GM21786 (cell line): ENCODE measurements around the gene EXD1.

Experiments used
- ATAC-seq: cut with Tn5 transposase; IDR thresholded peaks from one replicate; pipeline ENCODE4 v1.9.1; 2021; ENCODE audit not compliant: unreplicated experiment

Gene EXD1

GRCh38 chr15:41233367-41233771, 2.8 kb upstream of the EXD1 start:
- ATAC-seq = no peak

DNA sequence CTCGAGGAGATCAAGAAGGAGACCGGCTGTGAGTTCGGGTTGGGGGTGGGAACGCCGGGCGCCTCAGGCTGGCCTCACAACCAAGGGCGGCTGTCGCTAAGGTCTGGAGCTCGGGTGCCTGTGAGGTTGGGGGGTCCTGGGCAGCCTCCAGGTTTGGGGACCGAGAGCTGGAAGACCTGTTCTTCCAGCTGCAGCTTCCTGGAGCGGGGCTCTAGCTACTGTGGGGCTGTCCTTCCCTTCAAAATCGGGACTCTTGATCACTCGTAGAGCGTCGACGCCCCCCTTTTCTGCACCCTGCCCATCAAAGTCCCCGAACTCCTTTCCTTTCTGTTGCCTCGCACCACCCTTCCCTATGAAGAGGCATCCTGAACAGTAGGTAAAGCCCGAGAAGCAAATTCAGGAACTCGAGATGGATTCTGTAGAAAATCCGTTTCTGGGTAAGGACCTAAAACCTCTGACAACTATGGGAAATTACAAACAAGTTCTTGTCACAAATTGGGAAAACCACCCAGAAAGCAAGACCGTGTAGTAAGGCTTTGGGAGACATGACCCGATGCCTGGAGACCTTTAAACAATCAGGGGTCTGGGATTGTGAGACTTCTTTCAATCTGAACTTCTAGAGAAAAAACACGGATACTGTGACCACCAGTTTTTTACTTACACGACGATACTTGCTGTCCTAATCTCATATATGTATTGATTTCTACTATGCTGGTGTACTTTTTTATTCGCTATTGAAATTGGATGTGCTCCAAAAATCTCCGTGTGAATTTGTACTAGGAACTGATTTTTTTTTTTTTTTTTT, 1.1 kb upstream of the EXD1 start:
- no peak for ATAC-seq

DNA sequence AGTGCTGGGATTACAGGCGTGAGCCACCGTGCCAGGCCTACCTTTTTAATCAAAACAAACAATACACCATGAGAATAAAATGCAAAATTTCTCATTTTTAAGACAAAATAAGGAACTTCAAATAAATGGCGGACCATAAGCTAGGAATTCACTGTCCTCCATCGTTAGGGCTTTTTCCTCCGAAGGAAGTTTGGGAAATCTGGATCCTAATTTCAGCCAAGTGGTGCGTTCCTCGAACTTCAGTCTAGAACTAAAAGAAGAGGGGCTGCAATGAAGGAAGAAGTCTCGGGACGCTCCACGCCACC, 260 bp downstream of the EXD1 start:
- ATAC-seq = no peak

DNA sequence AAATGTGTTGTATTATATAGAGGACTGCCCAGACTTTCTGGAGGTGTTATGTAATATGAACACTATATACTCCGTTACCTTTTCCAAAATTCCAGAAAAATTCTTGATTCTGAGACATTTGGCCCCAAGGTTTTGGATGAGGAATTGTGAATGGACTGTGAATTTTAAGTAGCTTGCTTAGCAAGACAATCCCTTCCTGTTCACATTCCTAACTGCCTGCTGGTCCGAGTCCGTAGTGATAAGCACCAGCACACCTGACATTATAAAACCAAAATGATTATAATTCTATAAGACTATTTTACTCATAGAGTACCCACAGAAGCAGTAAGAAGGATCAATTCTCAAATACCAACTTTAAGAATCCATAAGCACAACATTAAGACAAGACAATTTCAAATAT, 11.2 kb downstream of the EXD1 start:
- ATAC-seq = no peak

- ATAC-seq = no peak
Observed at GRCh38 chr15:41218851-41219250, 11.7 kb downstream of the EXD1 start.

GRCh38 chr15:41215708-41216107, 14.8 kb downstream of the EXD1 start:
- ATAC-seq = no peak

DNA sequence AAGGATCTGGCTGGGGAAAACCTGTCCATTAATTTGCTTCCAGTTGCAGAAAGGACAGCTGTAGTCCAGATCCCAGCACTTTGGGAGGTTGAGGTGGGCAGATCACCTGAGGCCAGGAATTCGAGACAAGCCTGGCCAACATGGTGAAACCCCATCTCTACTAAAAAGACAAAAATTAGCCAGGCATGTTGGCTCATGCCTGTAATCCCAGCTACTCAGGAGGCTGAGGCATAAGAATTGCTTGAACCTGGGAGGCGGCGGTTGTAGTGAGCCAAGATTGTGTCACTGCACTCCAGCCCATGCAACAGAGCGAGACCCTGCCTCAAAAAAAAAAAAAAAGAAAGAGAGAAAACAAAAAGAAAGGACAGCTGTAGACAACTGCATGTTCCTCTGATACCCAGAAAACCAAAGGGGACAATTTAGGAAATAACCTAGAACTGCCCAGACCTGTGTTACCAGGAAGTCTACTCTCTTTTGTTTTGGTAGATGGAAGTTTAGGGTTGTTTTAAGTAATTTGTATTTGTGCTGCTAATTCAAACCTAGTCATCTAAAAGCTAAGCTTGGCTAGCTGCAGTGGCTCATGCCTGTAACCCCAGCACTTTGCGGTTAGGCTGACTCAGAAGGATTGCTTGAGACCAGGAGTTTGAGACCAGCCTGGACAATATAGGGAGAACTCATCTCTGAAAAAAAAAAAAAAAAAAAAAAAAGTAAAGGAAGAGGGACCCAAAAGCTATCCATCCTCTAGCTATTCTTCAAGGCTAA, 22.7 kb downstream of the EXD1 start:
- no peak for ATAC-seq

DNA sequence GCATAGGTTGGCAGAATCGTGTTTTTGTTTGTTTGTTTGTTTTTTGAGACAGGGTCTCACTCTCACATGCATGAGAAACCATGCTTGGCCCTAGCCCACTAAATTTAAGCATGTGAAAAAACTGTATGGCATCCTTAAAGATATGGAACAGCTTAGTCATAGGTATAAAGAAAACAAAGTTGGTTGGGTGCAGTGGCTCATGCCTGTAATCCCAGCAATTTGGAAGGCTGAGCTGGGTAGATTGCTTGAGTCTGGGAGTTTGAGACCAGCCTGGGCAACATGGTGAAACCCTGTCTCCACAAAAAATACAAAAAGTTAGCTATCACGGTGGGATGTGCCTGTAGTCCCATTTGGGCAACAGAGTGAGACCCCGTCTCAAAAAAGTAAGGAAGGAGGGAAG, 25.2 kb downstream of the EXD1 start:
- no peak for ATAC-seq

DNA sequence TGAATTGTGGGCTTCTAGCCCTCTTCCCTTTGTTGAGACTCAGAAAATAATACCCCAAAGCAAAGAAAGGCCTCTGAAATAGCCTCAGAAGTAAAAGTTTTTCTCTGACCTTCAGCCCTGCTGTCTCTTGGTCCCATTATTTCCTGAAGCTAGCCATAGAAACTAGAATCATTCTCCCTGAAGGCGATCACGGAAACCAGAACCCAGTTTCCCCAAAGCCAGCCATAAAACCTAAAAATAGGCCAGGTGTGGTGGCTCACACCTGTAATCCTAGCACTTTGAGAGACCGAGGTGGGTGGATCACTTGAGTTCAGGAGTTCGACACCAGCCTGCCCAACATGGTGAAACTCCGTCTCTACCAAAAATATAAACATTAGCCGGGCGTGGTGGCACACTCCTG, 27.2 kb downstream of the EXD1 start:
- ATAC-seq = no peak

DNA sequence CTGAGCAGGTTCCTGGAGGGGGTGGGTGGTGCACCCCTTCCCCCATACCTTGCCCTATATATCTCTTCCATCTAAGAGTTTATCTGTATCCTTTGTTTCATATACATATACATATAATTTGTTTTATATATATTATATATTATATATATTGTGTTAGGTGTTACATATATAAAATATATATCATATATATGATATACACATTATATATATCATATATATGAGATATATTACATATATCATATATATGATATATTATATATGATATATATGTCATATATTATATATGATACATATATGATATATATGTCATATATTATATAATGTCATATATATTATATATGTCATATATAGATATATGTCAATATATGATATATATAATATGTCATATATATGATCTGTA, 31.1 kb downstream of the EXD1 start:
- no peak for ATAC-seq

GRCh38 chr15:41194444-41194843, 36.1 kb downstream of the EXD1 start:
- no peak for ATAC-seq

GRCh38 chr15:41183581-41183980, 47.0 kb downstream of the EXD1 start:
- no peak for ATAC-seq

GRCh38 chr15:41182266-41182665, 48.3 kb downstream of the EXD1 start:
- no peak for ATAC-seq

DNA sequence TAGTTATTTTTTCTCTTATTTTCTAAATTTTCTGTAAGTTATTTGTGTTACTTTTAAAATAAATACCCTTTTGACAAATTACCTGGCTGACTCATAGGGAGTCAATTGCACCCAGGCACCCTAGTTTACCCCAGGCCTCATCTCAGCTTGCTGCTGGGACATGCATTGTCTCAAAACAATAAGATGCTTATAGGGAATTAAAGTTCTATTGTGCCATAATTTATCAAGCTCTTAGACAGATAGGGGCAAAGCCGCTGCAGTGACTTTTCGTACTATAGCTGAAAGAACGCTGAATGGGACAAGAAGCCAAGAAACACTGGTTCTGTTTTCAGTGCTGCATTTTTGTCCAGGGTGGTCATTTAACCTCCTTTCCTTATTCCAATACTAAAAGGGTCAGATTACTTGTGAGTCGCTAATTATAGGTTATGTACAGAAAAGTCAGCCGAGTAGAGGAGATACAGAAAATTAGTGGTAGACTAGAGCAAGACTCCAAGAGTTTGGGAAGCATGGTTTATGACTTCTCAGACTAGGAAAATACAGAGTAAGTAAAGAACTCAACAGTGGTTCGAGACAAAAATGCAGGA, 50.3 kb downstream of the EXD1 start:
- no peak for ATAC-seq

- no peak for ATAC-seq
Observed at GRCh38 chr15:41169781-41170180, 60.8 kb downstream of the EXD1 start.

GRCh38 chr15:41169086-41169485, 61.5 kb downstream of the EXD1 start:
- no peak for ATAC-seq

DNA sequence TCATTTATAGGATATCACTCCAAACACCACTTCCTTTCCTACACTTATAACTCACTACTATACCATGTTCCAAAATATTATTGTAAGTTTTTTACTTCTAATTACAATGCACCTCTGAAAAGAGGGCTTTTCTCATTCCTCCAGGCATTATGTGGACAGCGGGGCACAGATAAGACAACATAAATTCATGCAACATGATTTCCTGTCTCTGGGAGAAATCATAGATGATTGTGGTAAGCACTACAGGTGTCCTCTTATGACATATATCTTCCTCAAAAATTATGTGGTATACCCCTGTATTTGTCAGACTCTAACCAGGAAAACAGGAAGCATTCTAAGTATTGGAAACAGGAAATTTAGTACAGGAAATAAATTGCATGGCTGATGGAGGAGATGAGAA, 68.8 kb downstream of the EXD1 start:
- no peak for ATAC-seq

- no peak for ATAC-seq
Observed at GRCh38 chr15:41161336-41161735, 69.2 kb downstream of the EXD1 start.

GRCh38 chr15:41160639-41161315, 69.8 kb downstream of the EXD1 start:
- no peak for ATAC-seq

DNA sequence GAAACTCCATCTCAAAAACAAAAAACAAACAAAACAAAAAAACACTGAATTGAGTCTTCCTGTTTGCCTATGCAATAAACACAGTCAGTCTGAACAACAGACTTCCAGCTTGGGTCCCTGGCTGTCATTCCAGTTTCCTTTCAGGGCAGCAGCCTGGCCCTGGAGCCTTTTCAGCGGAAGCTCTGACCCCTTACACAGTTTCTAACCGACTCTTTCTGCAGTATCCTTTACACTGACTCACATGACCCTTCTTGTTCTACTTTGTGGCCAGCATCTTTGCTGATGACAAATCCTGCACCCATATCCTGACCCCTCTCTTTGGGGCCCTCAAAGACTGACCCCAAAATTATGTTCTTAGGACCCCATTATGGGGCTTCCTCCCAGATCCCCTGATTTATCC, 76.1 kb downstream of the EXD1 start:
- no peak for ATAC-seq

DNA sequence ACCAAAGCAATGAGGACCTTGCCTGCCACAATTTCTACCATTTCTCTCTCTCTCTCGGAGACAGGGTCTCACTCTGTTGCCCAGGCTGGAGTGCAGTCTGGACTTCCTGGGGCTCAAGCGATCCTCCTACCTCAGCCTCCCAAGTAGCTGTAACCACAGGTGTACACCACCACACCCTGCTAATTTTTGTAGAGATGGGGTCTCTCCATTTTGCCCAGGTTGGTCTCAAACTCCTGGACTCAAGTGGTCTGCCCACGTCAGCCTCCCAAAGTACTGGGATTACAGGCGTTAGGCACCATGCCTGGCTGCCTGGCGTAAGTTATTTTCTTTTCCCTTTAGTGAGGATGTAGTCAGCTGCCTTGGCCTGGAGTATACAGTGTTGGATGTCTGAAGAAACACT, 76.8 kb downstream of the EXD1 start:
- ATAC-seq = no peak
